HG03354 (cell line): Measurements from ENCODE around the gene COTL1.
A peak's percentile ranks its signal among the peaks of the same experiment; 100 is the strongest.

ENCODE experiments used
- ATAC-seq: cut with Tn5 transposase; IDR thresholded peaks from one replicate; pipeline ENCODE4 v1.9.1; 2021; ENCODE audit warnings: mild to moderate bottlenecking; ENCODE audit not compliant: unreplicated experiment, poor library complexity, severe bottlenecking

COTL1 gene

DNA sequence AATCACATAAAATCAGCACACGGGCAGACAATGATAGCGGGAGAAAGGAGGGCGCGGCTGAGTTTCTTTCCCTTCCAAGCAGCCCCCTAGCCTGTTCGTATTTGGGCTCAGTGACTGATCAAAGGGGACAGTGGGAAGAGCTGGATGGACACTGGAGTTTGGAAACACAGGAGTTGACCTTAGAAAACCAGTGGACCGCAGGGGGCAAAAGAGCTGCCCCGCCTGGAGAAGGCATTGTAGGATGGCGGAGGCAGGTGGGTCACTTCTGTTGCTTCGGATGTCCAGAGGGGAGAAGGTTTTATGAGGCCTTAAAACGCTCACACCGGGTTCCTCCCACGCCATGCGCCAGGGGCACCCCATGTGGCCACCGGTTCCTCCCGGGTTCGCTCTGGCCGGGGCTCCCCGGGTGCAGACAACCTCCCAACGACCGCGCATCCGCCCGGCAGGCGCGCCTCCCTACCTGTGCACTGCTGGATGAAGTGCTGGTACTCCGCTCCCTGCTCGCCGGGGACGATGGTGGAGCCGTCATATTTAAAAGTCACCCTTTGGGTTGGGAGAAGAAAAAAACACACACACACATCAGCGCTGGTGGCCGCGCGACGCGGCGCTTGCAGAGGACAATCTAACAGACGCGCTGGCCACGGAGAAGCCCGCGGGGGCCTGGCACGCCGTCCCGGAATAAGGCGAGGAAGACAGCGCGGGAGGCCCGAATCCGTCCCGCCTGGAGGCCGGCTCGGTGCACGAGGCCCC, 662 bp downstream of the COTL1 start:
- ATAC-seq = peak; percentile 38

DNA sequence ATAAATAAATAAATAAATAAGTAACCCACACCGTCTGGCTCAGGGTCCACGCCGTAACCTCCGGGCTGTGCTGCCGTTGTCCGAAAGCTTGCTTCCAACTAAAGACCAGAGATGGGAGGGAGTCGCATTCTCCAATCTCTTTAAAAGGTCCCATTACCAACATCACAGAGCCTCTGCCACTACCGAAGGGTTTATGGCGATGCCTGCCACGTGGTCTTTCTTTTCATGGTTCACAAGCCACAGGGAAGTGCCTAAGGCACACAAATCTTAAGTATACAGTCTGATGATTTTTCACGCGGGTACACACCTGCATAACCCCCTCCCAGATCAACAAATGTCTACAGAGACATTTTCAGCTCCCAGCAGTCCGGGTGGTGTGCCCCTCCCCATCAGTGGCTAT, 1.4 kb downstream of the COTL1 start:
- no peak for ATAC-seq

DNA sequence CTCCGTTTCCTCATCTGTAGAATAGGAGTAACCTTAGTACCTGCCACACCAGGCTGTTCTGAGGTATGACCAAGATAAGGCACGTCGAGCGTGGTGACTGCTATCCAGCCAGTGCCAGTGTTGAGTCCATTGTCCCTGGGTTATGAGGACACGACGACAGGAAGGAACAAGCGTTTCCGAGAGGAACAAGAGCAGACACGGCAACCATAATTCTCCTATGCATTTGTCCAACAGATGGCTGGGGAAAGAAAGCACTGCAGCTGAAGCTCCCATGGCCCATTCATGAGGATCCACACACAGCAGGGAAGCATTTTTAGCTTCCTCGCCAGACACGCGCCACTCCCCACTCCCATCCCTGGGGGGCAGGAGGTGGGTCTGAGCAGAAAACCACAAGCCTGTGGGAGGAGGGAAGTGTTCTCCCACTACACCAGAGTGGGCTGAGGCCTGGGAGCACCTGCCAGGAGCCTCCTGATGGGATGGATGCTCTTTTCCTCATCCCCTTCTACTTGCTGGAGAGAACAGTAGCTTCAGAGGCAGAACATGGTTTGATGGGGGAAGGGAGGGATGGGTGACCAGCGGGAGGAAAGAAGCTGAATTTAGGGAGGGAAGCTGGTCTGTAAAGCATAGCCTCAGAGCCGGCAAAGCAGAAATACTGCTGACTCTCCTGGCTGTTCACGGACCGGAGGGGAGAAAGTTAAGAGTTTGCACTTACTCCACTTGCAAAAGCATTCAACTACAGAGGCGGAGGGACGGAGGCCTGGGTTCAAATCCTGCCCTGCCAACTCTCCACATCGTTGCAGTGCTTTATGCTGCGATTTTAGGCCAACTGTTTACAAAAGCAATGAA, 2.7 kb downstream of the COTL1 start:
- ATAC-seq = no peak

DNA sequence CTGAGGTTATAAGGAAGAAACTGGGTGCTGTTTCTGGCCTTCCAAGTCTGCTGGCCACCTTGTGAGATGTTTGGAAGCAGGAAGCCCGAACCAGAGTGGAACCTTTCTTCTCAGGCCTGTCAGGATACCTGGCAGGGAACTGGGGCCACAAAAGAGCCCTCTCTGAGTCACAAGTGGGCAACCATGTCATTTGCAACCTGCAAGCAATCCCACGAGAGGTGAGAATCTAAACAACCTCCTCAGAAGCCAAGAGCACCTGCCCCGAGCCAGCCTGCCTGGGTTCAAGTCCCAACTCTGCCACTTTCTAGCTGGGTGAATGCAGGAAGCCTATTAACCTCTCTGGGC, 3.3 kb downstream of the COTL1 start:
- ATAC-seq = no peak

DNA sequence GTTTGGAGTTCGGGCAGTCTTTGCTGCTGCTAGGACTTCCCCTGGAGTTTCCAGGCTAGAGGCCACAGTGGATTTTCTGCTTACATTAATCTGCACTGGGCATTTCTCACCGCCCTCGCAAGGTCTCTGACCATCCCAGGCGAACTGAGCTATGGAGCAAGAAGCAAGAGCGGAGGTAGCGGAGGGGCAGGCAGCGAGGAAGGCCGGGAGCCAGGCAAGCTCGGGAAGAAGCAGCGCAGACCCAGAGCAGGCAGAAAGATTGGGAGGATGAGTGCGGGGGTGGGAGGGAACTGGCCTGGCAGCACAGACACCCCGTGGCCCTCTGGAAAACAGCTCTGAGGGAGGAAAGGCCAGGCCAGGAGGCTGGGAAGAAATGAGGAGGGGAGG, 3.8 kb downstream of the COTL1 start:
- no peak for ATAC-seq

DNA sequence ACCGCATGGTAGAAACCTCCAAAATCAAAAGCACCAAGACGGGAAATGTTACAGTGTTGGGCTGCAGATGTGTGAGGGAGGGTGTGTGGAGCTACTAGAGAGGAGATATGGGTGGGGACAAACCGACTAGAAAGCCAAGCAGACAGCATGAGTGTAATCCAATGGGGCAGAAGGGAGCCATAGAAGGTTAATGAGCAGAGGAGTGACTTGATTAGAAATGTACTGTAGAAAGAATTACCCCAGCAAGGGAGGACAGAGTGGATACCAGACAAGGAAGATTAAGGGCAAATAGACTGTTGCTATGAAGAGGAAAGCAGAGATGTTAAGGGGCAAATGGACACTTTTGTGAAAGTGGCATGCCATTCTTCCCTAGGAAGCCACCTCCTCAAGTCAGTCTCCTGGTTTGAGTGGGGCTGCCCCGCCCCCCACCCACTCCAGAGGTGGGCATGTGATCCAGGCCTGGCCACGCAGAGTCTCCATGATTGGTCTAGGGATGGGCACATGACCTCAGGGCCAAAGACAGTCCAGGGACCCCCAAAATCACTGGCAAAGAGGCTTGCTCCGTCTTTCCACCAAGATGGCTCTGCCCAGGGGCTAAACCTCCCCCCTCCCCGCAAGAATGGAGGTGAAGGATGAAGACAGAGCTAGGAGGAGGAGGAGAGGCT, 4.3 kb downstream of the COTL1 start:
- no peak for ATAC-seq

DNA sequence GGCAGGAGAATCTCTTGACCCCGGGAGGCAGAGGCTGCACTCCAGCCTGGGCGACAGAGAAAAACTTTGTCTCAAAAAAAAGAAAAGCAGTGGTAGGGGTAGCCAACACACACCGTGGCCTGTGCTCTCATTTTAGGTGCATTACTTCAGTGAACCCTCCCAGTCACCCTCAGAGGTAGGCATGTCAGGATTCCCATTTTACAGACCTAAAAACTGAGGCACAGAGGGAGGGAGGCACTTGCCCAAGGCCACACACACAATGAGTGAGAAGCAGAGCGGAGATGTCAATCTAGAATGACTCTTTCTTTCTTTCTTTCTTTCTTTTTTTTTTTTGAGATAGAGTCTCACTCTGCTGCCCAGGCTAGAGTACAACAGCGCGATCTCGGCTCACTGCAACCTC, 5.2 kb downstream of the COTL1 start:
- ATAC-seq = no peak

DNA sequence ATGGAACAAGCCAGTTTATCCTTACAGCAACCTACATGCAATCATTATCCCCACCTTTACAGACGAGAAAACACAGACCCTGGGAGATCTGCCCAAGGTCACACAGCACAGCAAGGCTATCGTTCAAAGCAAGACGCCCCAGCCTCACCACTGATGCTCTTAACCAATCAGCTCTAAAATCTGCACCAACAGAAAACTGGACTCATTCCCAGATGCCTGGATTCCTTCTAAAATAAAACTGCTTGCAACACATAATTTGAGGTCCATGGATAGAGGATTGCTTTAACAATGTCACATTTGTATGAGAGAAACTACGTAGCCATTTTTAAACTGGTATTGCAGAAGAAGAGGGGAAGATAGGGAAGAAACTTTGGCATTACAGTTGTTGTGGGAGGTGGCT, 6.8 kb downstream of the COTL1 start:
- ATAC-seq = no peak

DNA sequence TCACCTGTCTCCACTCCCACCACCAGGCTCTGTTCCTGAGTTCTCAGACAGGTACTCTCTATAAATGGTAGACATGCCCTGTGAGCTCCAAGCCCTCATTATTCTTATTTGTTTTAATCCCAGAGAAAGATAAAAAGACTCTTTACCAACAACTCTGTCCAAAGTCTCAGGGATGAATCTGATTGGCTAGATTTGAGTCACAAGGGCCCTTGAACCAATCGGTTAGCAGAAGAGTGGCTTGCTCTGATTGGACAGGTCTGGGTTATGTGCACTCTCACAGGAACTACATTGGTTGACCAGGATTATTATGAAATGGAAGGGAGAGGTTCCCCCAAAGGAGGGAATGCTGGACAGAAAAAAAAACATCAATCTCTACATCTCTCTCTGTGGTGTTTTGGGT, 7.5 kb downstream of the COTL1 start:
- no peak for ATAC-seq

DNA sequence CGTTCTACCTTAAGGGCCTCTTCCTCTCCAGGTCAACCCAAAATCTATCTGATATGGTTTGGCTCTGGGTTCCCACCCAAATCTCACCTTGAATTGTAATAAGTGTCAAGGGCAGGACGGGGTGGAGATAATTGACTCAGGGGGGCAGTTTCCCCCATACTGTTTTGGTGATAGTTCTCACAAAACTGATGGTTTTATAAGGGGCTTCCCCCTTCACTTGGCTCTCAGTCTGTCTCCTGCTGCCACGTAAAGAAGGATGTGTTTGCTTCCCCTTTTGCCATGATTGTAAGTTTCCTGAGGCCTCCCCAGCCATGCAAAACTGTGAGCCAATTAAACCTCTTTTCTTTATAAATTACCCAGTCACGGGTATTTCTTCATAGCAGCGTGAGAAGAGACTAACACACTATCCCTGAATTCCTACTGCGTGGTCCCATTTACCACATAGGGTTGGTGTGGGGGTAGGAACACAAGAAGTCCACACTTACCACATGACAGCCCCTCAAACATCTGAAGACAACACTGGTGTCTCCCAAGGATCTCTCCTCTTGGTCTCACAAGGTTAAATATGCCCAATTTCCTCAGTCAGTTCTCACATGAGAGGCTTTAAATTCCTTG, 8.2 kb downstream of the COTL1 start:
- no peak for ATAC-seq

DNA sequence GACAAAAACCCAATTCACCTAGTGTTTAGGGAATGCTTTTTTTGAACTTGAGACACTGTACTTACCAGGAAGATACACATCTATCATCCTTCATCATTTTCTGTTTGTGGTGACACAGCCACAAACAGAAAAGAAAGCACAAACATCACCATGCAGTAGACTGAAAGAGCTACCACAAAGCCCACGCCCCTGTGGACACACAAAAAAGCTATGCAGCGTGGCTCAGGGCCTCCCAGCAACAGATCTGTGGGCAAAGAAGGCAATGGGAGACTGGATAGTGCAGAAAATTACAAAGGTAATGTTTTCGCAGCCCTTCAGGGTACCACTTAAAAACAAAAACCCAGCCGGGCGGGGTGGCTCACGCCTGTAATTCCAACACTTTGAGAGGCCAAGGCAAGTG, 9.6 kb downstream of the COTL1 start:
- ATAC-seq = no peak

DNA sequence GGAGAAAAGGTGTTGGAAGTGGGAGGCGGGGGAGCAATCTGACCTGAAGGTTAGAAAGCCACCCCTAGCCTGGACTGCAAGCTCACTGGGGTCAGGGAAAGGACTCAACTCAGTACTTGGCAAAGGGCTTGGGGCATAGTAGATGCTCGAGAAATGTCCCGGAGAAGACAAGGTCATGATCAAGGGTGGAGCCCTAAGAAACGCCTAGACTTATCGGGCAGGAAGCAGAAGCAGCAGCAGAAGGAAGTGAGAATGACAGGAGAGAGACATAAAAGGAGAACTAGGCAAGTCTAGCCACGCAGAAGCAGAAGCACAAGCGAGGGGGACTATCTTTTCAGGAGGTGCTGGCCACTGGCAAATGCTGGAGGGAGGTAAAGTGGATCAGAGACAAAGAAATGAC, 10.2 kb downstream of the COTL1 start:
- peak; percentile 69 for ATAC-seq

DNA sequence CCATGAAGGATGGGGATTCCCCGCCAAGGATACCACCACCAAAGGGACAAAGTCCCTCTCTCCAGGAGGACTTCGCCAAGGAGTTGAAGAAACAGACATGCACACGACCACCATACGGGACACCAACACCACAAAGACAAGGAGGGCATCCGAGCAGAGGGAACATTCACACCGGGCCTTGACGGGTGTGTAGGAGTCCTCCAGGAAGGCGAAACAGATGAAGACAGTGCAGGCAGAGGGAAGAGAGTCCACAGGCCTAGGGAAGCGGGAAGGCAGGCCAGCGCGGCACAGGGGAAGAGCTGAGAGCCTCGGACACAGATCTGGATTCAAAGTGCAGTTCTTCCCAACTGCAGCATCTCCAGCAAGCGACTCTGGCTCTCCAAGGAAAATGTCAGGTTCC, 10.8 kb downstream of the COTL1 start:
- no peak for ATAC-seq

DNA sequence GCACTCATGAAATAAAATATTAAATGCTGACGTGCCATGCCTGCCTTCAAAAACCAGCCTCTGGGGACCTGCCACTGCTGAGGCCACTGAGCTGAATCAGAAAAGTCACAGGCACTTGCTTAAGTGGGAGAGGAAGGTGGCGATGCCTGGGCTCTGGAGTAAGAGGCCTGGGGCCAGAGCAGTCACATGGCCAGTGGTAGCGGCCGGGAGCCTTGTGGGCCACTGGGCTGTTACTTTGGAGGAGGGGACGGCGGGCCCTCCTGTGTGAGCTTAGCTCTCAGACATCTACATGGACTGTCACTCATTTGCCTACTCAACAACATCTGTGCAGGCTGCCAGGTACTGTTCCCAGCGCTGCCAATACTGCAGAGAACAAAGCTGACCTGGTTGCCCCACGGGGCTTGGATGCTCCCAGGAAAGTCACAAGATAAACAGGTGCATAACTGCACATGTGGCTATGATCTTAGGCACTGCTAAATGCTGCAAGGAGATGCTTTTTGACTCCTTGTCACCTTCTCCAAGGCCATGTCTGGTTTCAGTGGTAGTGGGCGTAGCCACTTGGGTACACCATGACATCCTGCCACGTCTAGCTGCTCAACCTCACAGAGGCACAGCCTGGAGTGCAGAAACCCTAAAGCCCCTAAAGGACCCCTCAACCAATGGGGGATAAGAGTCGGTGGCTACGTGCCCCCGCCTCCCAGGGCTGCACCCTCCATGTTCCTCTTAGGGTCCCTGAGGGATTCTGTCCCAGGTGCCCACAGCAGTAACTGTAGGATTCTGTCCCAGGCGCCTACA, 11.6 kb downstream of the COTL1 start:
- ATAC-seq = no peak

DNA sequence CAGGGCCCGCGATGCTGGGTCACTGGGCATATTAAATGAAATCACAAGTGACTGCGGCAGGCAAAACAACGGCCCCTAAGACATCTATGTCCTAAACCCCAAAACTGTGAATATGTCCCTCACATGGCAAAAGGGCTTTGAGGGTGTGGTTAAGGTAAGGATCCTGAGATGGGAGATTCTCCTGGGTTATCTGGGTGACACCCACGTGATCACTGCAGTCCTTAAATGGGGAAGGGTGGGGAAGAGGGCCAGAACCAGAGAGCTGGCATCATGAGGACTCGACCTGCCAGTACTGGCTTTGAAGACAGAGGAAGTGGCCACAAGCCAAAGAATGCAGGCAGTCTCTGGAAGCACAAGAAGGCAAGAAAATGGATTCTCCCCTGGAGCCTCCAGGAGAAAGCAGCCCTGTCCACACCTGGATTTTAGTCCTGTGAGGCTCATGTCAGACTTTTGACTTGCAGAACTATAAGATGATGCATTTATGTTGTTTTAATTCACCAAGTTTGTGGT, 12.5 kb downstream of the COTL1 start:
- ATAC-seq = no peak

DNA sequence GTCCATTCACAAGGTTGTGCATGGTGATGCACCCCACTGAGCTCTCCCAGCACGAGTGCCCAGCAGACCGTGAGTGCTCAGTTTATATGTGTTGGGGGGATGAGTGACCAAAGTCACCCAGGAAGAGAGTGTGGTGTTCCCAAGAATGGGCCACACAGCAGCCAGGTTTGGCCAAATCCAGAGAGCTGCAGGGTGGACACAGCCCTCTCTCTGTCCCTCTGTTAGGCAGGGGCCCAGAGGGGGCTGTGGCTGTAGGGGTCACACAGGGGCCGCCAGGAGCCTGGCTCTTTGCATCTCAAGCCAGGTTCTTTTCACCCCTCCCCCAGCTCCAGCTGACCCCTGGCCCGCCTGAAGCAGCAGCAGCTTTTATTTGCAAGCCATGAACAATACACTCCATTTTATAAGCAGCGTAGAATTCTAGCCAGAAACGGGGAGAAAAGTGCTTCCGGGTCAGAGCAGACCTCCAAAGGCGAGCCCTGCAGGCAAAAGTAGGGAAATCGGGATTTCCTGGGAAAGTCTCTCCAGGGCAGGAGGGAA, 13.3 kb downstream of the COTL1 start:
- no peak for ATAC-seq

DNA sequence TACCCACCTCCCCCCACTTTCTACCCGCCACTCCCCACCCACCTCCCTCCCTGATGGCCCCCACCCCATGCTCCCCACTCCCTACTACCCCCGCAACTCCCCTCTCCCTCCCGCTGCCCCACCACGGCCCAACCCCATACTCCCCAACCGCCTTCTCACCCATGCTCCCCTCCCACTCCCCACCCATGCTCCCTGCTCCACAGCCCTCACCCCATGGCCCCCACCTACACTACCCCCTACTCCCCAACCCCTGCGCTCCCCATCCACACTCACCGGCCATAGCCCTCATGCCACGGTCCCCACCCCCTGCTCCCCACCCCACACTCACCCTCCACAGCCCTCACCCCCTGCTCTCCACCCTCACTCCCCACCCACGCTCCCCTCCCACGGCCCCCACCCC, 13.9 kb downstream of the COTL1 start:
- ATAC-seq = no peak

DNA sequence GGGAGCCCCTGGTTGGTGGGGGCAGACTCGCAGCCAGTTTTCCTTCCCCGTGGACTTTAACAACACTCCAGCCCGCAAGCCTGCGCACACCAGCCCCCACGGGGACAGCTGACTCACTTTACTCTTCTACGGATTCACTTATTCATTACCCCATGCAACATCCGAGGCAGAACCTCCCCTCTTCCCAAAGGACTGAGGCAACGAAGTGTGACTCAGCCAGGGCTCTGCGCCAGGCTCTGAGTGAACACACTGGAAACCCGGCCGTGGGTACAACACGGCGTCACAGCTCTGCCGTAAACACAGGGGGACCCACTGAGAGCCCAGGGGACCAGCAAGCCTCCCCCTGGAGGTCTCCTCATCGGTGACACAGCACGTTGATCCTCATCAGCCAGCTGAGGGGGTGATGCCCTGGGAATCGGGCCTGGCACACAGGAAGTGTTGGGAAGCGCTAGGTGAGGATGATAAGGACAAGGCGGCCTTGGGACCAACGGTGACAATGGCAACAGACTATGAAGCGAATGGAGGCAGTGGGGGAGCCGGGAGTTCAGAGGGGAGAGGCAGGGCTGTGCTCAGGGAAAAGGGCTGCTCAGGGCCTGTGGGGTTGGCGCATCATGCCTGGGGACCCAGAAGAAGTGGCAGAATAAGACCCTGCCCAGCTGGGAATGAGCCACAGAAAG, 14.6 kb downstream of the COTL1 start:
- no peak for ATAC-seq
